OCI-LY7 (cell line): ENCODE results near the gene RAPGEF5. TPM values are rescaled to one million over a fixed set of nuclear protein-coding genes. Genes with fewer than 3 reads are reported as not detected.

Experiments used
- BruUV-seq: library from RNA; stranded (reverse); fragments of 400-500 nt; replicated peaks from 2 replicates; lab custom pipeline; 2021; lab: Mats Ljungman, UMichigan
- CTCF ChIA-PET: fragments of 300-600 bp; sonication (Branson Sonifier 250); formaldehyde crosslinking; loops from one replicate; lab custom pipeline; 2022; ENCODE audit warnings: antibody characterized with exemption; ENCODE audit not compliant: unreplicated experiment; lab: Charles Lee
- POLR2A ChIA-PET: fragments of 300-600 bp; sonication (Branson Sonifier 250); formaldehyde crosslinking; loops from one replicate; lab custom pipeline; 2022; ENCODE audit warnings: antibody characterized with exemption; lab: Charles Lee
- DNase-seq: peaks from one replicate; pipeline ENCODE4 v3.0.0-alpha.2; 2015; ENCODE audit warnings: low spot score
- H2AFZ ChIP-seq: fragments of 200-600 bp; sonication (generic), shearing (Covaris generic); 2 replicates; pipeline ENCODE4 v1.6.1; 2014; ENCODE audit warnings: mild to moderate bottlenecking, antibody characterized with exemption, low read length, moderate library complexity
- H3K27ac ChIP-seq: fragments of 200-600 bp; sonication (generic); 2 replicates; pipeline ENCODE4 v1.5.1; 2014; ENCODE audit warnings: mixed run types, low read depth, mild to moderate bottlenecking, moderate library complexity, low read length, inconsistent platforms; ENCODE audit not compliant: poor library complexity, severe bottlenecking
- H3K36me3 ChIP-seq: fragments of 200-600 bp; sonication (generic); 2 replicates; pipeline ENCODE4 v1.6.1; 2014; ENCODE audit warnings: mild to moderate bottlenecking, antibody characterized with exemption, low read length, moderate library complexity, mixed read lengths; ENCODE audit not compliant: insufficient read depth
- H3K4me1 ChIP-seq: fragments of 200-600 bp; sonication (generic); 2 replicates; pipeline ENCODE4 v1.5.1; 2014; ENCODE audit warnings: mild to moderate bottlenecking, low read length; ENCODE audit not compliant: insufficient read depth, poor library complexity, severe bottlenecking
- H3K4me2 ChIP-seq: fragments of 200-600 bp; sonication (generic); 2 replicates; pipeline ENCODE4 v1.6.1; 2014; ENCODE audit warnings: mild to moderate bottlenecking, low read length
- H3K4me3 ChIP-seq: fragments of 200-600 bp; sonication (generic); 2 replicates; pipeline ENCODE4 v1.5.1; 2014; ENCODE audit warnings: mild to moderate bottlenecking, low read depth, low read length; ENCODE audit not compliant: poor library complexity, severe bottlenecking
- H3K79me2 ChIP-seq: fragments of 200-600 bp; sonication (generic); 2 replicates; pipeline ENCODE4 v1.6.1; 2016; ENCODE audit warnings: low read depth, mild to moderate bottlenecking, low read length, moderate library complexity, mixed read lengths; ENCODE audit not compliant: insufficient read depth
- H3K9me2 ChIP-seq: fragments of 200-600 bp; sonication (generic); 2 replicates; pipeline ENCODE4 v1.6.1; 2016; ENCODE audit warnings: mild to moderate bottlenecking, low read length, mixed read lengths; ENCODE audit not compliant: insufficient read depth
- H3K9me3 ChIP-seq: fragments of 200-600 bp; sonication (generic); 2 replicates; pipeline ENCODE4 v1.6.1; 2014; ENCODE audit warnings: mild to moderate bottlenecking, mixed run types, low read length, mixed read lengths
- H4K20me1 ChIP-seq: fragments of 200-600 bp; sonication (generic); 2 replicates; pipeline ENCODE4 v1.6.1; 2014; ENCODE audit warnings: mild to moderate bottlenecking, antibody characterized with exemption, low read length, moderate library complexity, mixed read lengths; ENCODE audit not compliant: insufficient read depth
- EZH2phosphoT487 ChIP-seq: fragments of 200-600 bp; sonication (generic); IDR thresholded peaks from 2 replicates; pipeline ENCODE4 v1.6.1; 2018; ENCODE audit warnings: low read depth, borderline replicate concordance, mild to moderate bottlenecking, mixed run types, antibody characterized with exemption, low read length, moderate library complexity, mixed read lengths
- intact Hi-C: fragments of 100-400 bp; cut with micrococcal nuclease; formaldehyde crosslinking; loops from one replicate; pipeline ENCODE4 v1.10.0; 2022; ENCODE audit not compliant: unreplicated experiment
- total RNA-seq, 2 experiments: library from RNA; depleted of rRNA in 1 of 2; stranded (reverse); fragments of >200 nt in 1 of 2; shearing (Covaris generic) in 1 of 2; gene quantifications; 2 replicates each; pipeline ENCODE4 v1.2.3, GENCODE V29; 2014 to 2022
- TF ChIP-seq, protein P1 (sequence below): fragments of 200-600 bp; sonication (generic); conservative IDR thresholded peaks from 2 replicates; pipeline ENCODE4 v1.5.1; 2014; ENCODE audit warnings: mild to moderate bottlenecking, antibody characterized with exemption, low read length, moderate library complexity, mixed read lengths

The RAPGEF5 gene
- total RNA-seq, 2 experiments from 2014 or later: 114 to 115 TPM

DNA sequence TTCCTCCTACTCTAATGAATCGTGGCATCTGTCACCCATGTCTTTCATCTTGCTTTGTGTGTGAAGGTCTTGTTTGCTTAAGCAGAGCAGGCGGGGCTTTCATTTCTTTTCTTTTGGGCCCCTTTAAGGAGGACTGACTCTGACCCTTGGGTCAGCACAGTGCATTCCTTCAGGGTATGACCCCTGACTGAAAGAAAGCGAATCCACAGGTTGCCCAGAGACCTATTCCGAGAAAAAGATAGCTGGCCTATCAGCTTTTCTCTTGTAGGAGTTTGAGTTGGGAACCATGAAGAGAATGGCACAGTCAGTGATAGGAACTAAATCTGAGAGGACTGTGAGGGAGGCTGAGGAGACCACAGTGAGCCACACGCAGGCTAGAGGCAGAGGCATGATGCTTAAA is 218.1 kb downstream of the RAPGEF5 start:
- Histone ChIP-seq H3K4me3 (no peak overlapping the region), H2AFZ (no peak overlapping the region), H3K4me2 (no peak overlapping the region), H4K20me1 (no peaks in the 10 kb centered on the region), H3K27ac (no peak overlapping the region), H3K36me3 (peaks cover 100% of the 10 kb centered on the region), H3K4me1 (no peaks in the 10 kb centered on the region), H3K9me3 (no peaks in the 10 kb centered on the region), H3K9me2 (no peaks in the 10 kb centered on the region), H3K79me2 (no peaks in the 10 kb centered on the region)
- intact Hi-C loops: no loop called here
- POLR2A ChIA-PET: interaction anchor here (0.7 to 1.4 kb wide), 2 partner anchors 13 to 278 kb away, joined by 3 read pairs; no protein-coding TSS in a partner anchor
- CTCF ChIA-PET: no interaction called here
- no peak for DNase-seq
- TF ChIP-seq EZH2phosphoT487: no peak
- TF ChIP-seq, protein P1, sequence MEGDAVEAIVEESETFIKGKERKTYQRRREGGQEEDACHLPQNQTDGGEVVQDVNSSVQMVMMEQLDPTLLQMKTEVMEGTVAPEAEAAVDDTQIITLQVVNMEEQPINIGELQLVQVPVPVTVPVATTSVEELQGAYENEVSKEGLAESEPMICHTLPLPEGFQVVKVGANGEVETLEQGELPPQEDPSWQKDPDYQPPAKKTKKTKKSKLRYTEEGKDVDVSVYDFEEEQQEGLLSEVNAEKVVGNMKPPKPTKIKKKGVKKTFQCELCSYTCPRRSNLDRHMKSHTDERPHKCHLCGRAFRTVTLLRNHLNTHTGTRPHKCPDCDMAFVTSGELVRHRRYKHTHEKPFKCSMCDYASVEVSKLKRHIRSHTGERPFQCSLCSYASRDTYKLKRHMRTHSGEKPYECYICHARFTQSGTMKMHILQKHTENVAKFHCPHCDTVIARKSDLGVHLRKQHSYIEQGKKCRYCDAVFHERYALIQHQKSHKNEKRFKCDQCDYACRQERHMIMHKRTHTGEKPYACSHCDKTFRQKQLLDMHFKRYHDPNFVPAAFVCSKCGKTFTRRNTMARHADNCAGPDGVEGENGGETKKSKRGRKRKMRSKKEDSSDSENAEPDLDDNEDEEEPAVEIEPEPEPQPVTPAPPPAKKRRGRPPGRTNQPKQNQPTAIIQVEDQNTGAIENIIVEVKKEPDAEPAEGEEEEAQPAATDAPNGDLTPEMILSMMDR: no peak
- BruUV-seq: no TSS peak

GRCh38 chr7:22138106-22138505 is 218.8 kb downstream of the RAPGEF5 start:
- H3K27ac ChIP-seq: no peak overlapping the region
- TF ChIP-seq EZH2phosphoT487: no peak
- TF ChIP-seq, protein P1: no peak
- no peaks in the 10 kb centered on the region for H3K9me3 ChIP-seq
- H3K36me3 ChIP-seq: peaks cover 100% of the 10 kb centered on the region
- no peaks in the 10 kb centered on the region for H3K79me2 ChIP-seq
- no peak for DNase-seq
- no peaks in the 10 kb centered on the region for H4K20me1 ChIP-seq
- ChIA-PET POLR2A (interaction anchor here (0.7 to 1.4 kb wide), 3 partner anchors 14 to 323 kb away, joined by 3 read pairs; no protein-coding TSS in a partner anchor), CTCF (no interaction called here)
- H3K9me2 ChIP-seq: no peaks in the 10 kb centered on the region
- no peaks in the 10 kb centered on the region for H3K4me1 ChIP-seq
- H3K4me3 ChIP-seq: no peak overlapping the region
- H3K4me2 ChIP-seq: no peak overlapping the region
- H2AFZ ChIP-seq: no peak overlapping the region
- intact Hi-C loops: no loop called here
- BruUV-seq: no TSS peak

- no peak overlapping the region for H3K27ac ChIP-seq
- peaks cover 100% of the 10 kb centered on the region for H3K36me3 ChIP-seq
- H2AFZ ChIP-seq: no peak overlapping the region
- H3K9me3 ChIP-seq: no peaks in the 10 kb centered on the region
- no peak overlapping the region for H3K4me2 ChIP-seq
- TF ChIP-seq, protein P1: no peak
- no peak for TF ChIP-seq EZH2phosphoT487
- no peaks in the 10 kb centered on the region for H4K20me1 ChIP-seq
- H3K9me2 ChIP-seq: no peaks in the 10 kb centered on the region
- BruUV-seq: no TSS peak
- CTCF ChIA-PET: no interaction called here
- no peaks in the 10 kb centered on the region for H3K79me2 ChIP-seq
- POLR2A ChIA-PET: interaction anchor here (0.7 to 1.4 kb wide), 3 partner anchors 14 to 324 kb away, joined by 3 read pairs; no protein-coding TSS in a partner anchor
- no peak overlapping the region for H3K4me3 ChIP-seq
- H3K4me1 ChIP-seq: no peaks in the 10 kb centered on the region
- no peak for DNase-seq
- intact Hi-C loops: no loop called here
Measured at GRCh38 chr7:22137466-22137865, 219.5 kb downstream of the RAPGEF5 start.
